H1 (cell line): ENCODE results near the gene PEAK3. TPM values are rescaled to one million over a fixed set of nuclear protein-coding genes. Genes with fewer than 3 reads are reported as not detected.

Experiments used
- BCL11A ChIP-seq, 2 experiments: IDR thresholded peaks; one replicate each; pipeline ENCODE4 v1.6.1; 2011; ENCODE audit warnings: low read depth in 2 of 2, low read length in 2 of 2, mild to moderate bottlenecking in 2 of 2
- CHD1 ChIP-seq: IDR thresholded peaks from 2 replicates; pipeline ENCODE4 v1.6.1; 2012; ENCODE audit warnings: low read depth, low read length, improper control_type of control experiment
- CHD7 ChIP-seq: fragments of 300-600 bp; sonication (generic); IDR thresholded peaks from 2 replicates; pipeline ENCODE4 v1.7.1; 2012; ENCODE audit warnings: low read length, moderate library complexity, mild to moderate bottlenecking, inconsistent platforms; ENCODE audit not compliant: insufficient replicate concordance
- EZH2 ChIP-seq: fragments of 200-600 bp; sonication (generic); IDR thresholded peaks from 2 replicates; pipeline ENCODE4 v1.7.1; 2012; ENCODE audit warnings: low read depth, mild to moderate bottlenecking, moderate library complexity, low read length, inconsistent platforms; ENCODE audit not compliant: severe bottlenecking
- FOSL1 ChIP-seq: IDR thresholded peaks from 2 replicates; pipeline ENCODE4 v1.6.1; 2011; ENCODE audit warnings: mild to moderate bottlenecking, low read depth, low read length, moderate library complexity; ENCODE audit not compliant: insufficient read depth
- GABPA ChIP-seq: IDR thresholded peaks from 2 replicates; pipeline ENCODE4 v1.6.1; 2011; ENCODE audit warnings: mild to moderate bottlenecking, low read length, moderate library complexity, borderline replicate concordance; ENCODE audit not compliant: insufficient read depth
- KDM4A ChIP-seq: IDR thresholded peaks from one replicate; pipeline ENCODE4 v1.7.1; 2012; ENCODE audit warnings: low read depth, mild to moderate bottlenecking, moderate library complexity, low read length, inconsistent platforms; ENCODE audit not compliant: severe bottlenecking
- RXRA ChIP-seq: IDR thresholded peaks from 2 replicates; pipeline ENCODE4 v1.6.1; 2011; ENCODE audit warnings: low read depth, mild to moderate bottlenecking, low read length, moderate library complexity; ENCODE audit not compliant: insufficient read depth
- TBP ChIP-seq: IDR thresholded peaks from 2 replicates; pipeline ENCODE4 v1.6.1; 2011; ENCODE audit warnings: low read depth, low read length, improper control_type of control experiment
- polyA plus RNA-seq, 7 experiments: library from polyadenylated mRNA; depleted of rRNA in 3 of 7; stranded (reverse) in 5 of 7; unstranded in 2 of 7; fragments of >200 nt in 5 of 7; fragments of 200-250 nt in 2 of 7; gene quantifications; 1 replicate in 5 of 7; 2 replicates in 1 of 7; 4 replicates in 1 of 7; pipeline versions ENCODE4 v1.2.1 to v1.2.3, GENCODE V29; 2011 to 2013; ENCODE audit warnings: missing spikeins in 2 of 7, mixed read lengths in 2 of 7
- total RNA-seq: library from RNA; stranded (reverse); fragmentation: NEBNext Ultra II Directional; extraction: Animal tissue kit (Norgen Biotek cat#: 25700); gene quantifications from 2 replicates; pipeline ENCODE4 v1.2.1, GENCODE V29; 2021

PEAK3 gene
- total and polyA plus RNA-seq, 2 of the 8 experiments (the other 6 are each of a cell fraction or from before 2014, with no cell fraction given) = not detected

- TF ChIP-seq CHD7 (no peak), RXRA (no peak), FOSL1 (no peak), GABPA (no peak), BCL11A (IDR thresholded peaks at IDR 0.05; ENCODE audit: low read depth in 2 of 2, low read length in 2 of 2) (no peak), EZH2 (no peak), KDM4A (no peak), TBP (no peak), CHD1 (no peak)
- TF ChIP-seq, all 59 proteins: peak for 0
Observed at GRCh38 chr19:2325281-2326046, 43.5 kb upstream of the PEAK3 start (continued).
